Measurements from ENCODE around the gene GRB10. TPM values are rescaled to one million over a fixed set of nuclear protein-coding genes. Genes with fewer than 3 reads are reported as not detected.

GRB10 gene
- total and polyA plus RNA-seq, 4 donors: 11.6 to 68.6 (median 41.0) TPM

DNA sequence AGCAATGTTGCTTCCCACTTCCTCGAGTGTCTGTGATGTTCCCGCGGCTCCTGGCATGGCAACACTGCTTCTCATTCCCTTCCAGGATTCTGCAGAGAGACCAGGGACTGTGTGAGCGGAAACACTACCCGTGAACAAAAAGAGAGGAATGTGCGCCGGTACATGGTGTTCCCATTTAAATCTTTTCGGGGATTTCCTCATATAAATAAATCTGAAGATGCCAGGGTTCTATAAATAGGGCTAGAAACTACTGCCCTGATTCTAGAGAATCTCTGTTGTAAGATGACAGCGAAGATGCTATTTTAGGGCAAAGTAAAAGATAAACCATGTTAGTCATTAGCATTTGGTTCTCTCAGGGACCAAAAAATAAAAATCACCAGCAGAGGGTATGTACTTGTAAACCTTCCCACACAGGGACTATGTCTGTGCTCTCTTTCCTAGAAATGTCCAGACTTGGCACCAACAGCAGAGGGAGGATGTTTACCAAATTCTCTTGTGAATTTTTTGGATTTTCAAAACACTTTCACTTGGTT lies 125.3 kb downstream of the GRB10 start:
- TF ChIP-seq, protein P1, sequence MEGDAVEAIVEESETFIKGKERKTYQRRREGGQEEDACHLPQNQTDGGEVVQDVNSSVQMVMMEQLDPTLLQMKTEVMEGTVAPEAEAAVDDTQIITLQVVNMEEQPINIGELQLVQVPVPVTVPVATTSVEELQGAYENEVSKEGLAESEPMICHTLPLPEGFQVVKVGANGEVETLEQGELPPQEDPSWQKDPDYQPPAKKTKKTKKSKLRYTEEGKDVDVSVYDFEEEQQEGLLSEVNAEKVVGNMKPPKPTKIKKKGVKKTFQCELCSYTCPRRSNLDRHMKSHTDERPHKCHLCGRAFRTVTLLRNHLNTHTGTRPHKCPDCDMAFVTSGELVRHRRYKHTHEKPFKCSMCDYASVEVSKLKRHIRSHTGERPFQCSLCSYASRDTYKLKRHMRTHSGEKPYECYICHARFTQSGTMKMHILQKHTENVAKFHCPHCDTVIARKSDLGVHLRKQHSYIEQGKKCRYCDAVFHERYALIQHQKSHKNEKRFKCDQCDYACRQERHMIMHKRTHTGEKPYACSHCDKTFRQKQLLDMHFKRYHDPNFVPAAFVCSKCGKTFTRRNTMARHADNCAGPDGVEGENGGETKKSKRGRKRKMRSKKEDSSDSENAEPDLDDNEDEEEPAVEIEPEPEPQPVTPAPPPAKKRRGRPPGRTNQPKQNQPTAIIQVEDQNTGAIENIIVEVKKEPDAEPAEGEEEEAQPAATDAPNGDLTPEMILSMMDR (IDR thresholded peaks at IDR 0.05; ENCODE audit: control extremely low read depth, extremely low read depth): no peak
- Histone ChIP-seq H3K36me3 (ENCODE audit: control insufficient read depth in 4 of 4, insufficient read depth in 4 of 4, low read length in 4 of 4) (peaks cover 0 to 5% (median 0%) of the 10 kb centered on the region in 4 donors), H3K4me1 (ENCODE audit: control insufficient read depth in 5 of 5, insufficient read depth in 5 of 5, low read length in 5 of 5) (peaks cover 0 to 51% (median 2%) of the 10 kb centered on the region in 5 donors), H3K9ac (ENCODE audit: insufficient read depth in 1 of 2, low read length in 2 of 2) (no peak overlapping the region), H3K4me3 (no peak overlapping the region), H3K27me3 (ENCODE audit: control insufficient read depth in 3 of 3, insufficient read depth in 3 of 3, low read length in 2 of 3) (no peaks in the 10 kb centered on the region), H3K9me3 (ENCODE audit: control insufficient read depth in 4 of 4, insufficient read depth in 3 of 4, low read length in 3 of 4) (no peaks in the 10 kb centered on the region), H3K27ac (ENCODE audit: low read depth in 1 of 2, low read length in 1 of 2) (peak overlapping the region in 1 of 2 donors; percentile 43)
- ATAC-seq (ENCODE audit: insufficient read depth, low FRiP score): peak; percentile 20
- WGBS, 2 donors: 55 to 71% methylated on average over 9 of the region's 9 CpGs
- DNase-seq: peak in 2 of 3 donors; percentile 20 to 57

DNA sequence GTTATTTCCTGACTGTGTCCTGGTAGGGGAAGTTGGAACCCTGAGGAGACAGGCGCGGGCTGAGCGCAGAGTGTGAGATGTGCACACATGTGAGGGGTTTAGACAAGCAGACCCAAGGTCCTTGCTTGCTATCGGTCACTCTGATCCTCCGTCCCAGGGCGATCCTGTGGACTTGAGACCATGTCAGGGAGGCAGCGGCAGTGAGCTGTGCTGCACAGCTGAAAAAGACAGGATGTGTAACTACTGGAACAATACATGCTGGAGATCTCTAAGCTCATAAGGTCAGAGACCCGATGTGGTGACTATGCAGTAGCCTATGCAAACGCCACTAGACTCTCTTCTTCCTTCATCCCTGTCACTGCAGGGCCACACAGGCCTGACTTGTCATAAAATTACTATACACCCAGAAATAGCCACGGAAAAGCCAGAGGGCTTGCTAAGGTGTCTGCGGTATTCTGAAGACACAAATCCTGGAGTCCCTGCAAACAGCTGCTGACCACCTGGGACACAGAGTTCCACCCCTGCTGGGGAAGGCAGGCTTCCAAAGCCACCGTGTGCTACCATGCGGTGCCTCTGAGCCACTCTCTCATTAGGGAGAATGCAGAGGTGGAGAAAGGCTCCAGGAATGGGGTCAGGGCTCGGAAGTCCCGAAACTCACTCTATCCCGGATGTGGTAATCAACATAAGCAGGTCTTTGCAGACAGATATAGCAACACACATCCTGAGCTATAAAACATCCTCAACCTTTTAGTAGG lies 126.4 kb downstream of the GRB10 start:
- Histone ChIP-seq H3K9me3 (ENCODE audit: control insufficient read depth in 4 of 4, insufficient read depth in 3 of 4, low read length in 3 of 4) (no peaks in the 10 kb centered on the region), H3K4me1 (ENCODE audit: control insufficient read depth in 5 of 5, insufficient read depth in 5 of 5, low read length in 5 of 5) (peaks cover 0 to 43% (median 2%) of the 10 kb centered on the region in 5 donors), H3K27ac (ENCODE audit: low read depth in 1 of 2, low read length in 1 of 2) (peak overlapping the region; percentile 37 to 80), H3K9ac (ENCODE audit: insufficient read depth in 1 of 2, low read length in 2 of 2) (no peak overlapping the region), H3K27me3 (ENCODE audit: control insufficient read depth in 3 of 3, insufficient read depth in 3 of 3, low read length in 2 of 3) (no peaks in the 10 kb centered on the region), H3K36me3 (ENCODE audit: control insufficient read depth in 4 of 4, insufficient read depth in 4 of 4, low read length in 4 of 4) (peaks cover 0 to 3% (median 0%) of the 10 kb centered on the region in 4 donors), H3K4me3 (no peak overlapping the region)
- TF ChIP-seq, protein P1 (IDR thresholded peaks at IDR 0.05; ENCODE audit: control extremely low read depth, extremely low read depth): no peak
- DNase-seq (no peak), ATAC-seq (ENCODE audit: insufficient read depth, low FRiP score) (no peak)
- WGBS, 2 donors: 66 to 82% methylated on average over 16 of the region's 16 CpGs

DNA sequence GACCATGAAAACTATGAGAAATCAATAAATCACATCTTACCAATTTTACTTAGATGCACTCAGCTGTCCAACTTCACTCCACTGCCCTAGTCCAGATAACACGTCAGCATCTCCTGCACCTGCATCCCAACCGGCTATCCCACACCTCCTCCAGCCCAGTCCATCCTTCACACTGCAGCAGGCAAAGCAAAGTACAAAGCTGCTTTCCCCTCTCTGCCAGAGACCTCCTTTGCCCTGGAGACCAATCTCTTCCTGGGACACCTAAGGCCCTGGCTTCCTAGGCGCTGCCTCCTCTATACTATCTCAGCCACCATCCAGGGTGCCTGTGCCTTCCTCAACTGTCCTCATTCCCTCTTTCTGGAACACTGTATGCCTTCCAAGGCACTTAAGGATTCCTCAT lies 127.2 kb downstream of the GRB10 start:
- no peaks in the 10 kb centered on the region for H3K9me3 ChIP-seq (ENCODE audit: control insufficient read depth in 4 of 4, insufficient read depth in 3 of 4, low read length in 3 of 4)
- ATAC-seq (ENCODE audit: insufficient read depth, low FRiP score): no peak
- H3K4me1 ChIP-seq (ENCODE audit: control insufficient read depth in 5 of 5, insufficient read depth in 5 of 5, low read length in 5 of 5): peaks cover 0 to 38% (median 2%) of the 10 kb centered on the region in 5 donors

More for the DNA sequence above, 127.2 kb downstream of the GRB10 start:
- TF ChIP-seq, protein P1 (IDR thresholded peaks at IDR 0.05; ENCODE audit: control extremely low read depth, extremely low read depth): no peak
- DNase-seq: no peak
- no peaks in the 10 kb centered on the region for H3K27me3 ChIP-seq (ENCODE audit: control insufficient read depth in 3 of 3, insufficient read depth in 3 of 3, low read length in 2 of 3)
- H3K9ac ChIP-seq (ENCODE audit: insufficient read depth in 1 of 2, low read length in 2 of 2): no peak overlapping the region
- peaks cover 0 to 3% (median 0%) of the 10 kb centered on the region in 4 donors for H3K36me3 ChIP-seq (ENCODE audit: control insufficient read depth in 4 of 4, insufficient read depth in 4 of 4, low read length in 4 of 4)
- H3K4me3 ChIP-seq: no peak overlapping the region
- WGBS, 2 donors: 97 to 100% methylated on average over 3 of the region's 3 CpGs
- peak overlapping the region in 1 of 2 donors; percentile 80 for H3K27ac ChIP-seq (ENCODE audit: low read depth in 1 of 2, low read length in 1 of 2)

Data from lung (tissue), 12 donors.